Lower leg skin (tissue), 3 donors: ENCODE data around the gene FBLN1.

Experiments
- POLR2A ChIP-seq, 2 donors: fragments of 450-650 bp; IDR thresholded peaks; one replicate each; pipeline ENCODE4 v1.6.1; 2016 to 2017; ENCODE audit warnings: antibody characterized with exemption in 2 of 2, mild to moderate bottlenecking in 1 of 2, moderate library complexity in 1 of 2
- TF ChIP-seq, protein P1 (sequence below), 3 donors: fragments of 450-650 bp; IDR thresholded peaks; one replicate each; pipeline ENCODE4 v1.5.1; 2016; ENCODE audit warnings: antibody characterized with exemption in 3 of 3, mild to moderate bottlenecking in 3 of 3, moderate library complexity in 2 of 3

DNA sequence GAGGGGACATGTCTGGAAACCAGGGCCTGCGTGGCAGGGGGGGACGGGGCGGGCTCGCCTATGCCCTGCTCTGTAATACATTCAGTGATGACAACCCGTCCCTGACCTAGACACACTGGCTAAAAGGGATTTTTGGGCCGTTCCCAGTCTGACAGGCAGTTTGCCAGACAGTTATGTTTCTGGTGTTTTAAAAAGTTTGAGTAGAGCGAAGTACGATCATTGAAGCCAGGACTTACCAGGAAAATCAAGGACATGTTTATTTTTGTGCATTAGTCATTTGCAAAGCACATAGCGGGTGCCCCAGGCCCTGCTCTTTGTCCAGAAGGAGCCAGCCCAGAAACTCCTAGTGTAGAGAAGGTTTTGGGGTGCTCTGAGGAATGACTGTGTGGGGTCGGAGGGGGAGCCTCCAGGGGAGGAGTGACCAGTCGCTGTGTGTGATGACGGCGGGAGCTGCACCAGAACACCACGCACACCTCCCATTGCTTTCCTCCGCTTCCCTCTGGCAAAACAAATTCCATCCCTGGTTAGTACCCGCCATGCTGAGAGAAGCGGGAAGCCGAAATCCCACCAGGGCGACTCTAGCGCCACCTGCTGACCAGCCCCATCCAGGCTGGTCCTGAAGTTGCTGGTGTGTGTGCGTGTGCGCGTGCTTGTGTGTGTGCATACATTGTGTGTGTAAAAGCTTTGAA lies 50.8 kb downstream of the FBLN1 start:
- no peak for TF ChIP-seq POLR2A (IDR thresholded peaks at IDR 0.05)
- TF ChIP-seq, protein P1, sequence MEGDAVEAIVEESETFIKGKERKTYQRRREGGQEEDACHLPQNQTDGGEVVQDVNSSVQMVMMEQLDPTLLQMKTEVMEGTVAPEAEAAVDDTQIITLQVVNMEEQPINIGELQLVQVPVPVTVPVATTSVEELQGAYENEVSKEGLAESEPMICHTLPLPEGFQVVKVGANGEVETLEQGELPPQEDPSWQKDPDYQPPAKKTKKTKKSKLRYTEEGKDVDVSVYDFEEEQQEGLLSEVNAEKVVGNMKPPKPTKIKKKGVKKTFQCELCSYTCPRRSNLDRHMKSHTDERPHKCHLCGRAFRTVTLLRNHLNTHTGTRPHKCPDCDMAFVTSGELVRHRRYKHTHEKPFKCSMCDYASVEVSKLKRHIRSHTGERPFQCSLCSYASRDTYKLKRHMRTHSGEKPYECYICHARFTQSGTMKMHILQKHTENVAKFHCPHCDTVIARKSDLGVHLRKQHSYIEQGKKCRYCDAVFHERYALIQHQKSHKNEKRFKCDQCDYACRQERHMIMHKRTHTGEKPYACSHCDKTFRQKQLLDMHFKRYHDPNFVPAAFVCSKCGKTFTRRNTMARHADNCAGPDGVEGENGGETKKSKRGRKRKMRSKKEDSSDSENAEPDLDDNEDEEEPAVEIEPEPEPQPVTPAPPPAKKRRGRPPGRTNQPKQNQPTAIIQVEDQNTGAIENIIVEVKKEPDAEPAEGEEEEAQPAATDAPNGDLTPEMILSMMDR (IDR thresholded peaks at IDR 0.05) = peak in 1 of 3 donors; percentile 60
